Cardiac septum (tissue), 1 donor: Measurements from ENCODE around the gene IL20RB. TPM values are rescaled to one million over a fixed set of nuclear protein-coding genes. Genes with fewer than 3 reads are reported as not detected.
"Not testable (repeated sequence)": the region's sequence is repeated elsewhere in the genome, so short reads cannot be mapped to it uniquely, and the experiment has no call there.

Source experiments
- DNase-seq: peaks from one replicate; pipeline ENCODE4 v3.0.0-alpha.2; 2020; ENCODE audit warnings: low spot score
- intact Hi-C: fragments of 100-400 bp; cut with DNase I; formaldehyde crosslinking; loops from one replicate; pipeline ENCODE4 v1.14.0; 2022
- total RNA-seq: library from RNA; stranded (reverse); fragmentation: NEBNext Ultra II Directional; extraction: Animal tissue kit (Norgen Biotek cat#: 25700); gene quantifications from one replicate; pipeline ENCODE4 v1.2.1, GENCODE V29; 2021
- donor health status: DM: no; HTN: no; CAD: no.

IL20RB gene
- total RNA-seq, 1 donor from 2014 or later, result 0.70 TPM

GRCh38 chr3:137013951-137014688 lies 56.3 kb downstream of the IL20RB start:
- intact Hi-C loops, result loop anchor here (1.0 to 5.0 kb wide), 6 partner anchors 62 to 942 kb away; partner anchors contain the start of genes PCCB, SLC35G2 and STAG1
- peak; percentile 94 for DNase-seq

- DNase-seq, intact Hi-C loops: not testable (repeated sequence)
These were observed 59.5 kb downstream of the IL20RB start for GRCh38 chr3:137017316-137017715.

GRCh38 chr3:137020315-137020714 lies 62.5 kb downstream of the IL20RB start:
- intact Hi-C loops, result no loop called here
- no peak for DNase-seq

GRCh38 chr3:137020888-137021287 lies 63.1 kb downstream of the IL20RB start:
- intact Hi-C loops, result no loop called here

GRCh38 chr3:137024348-137024747 lies 66.6 kb downstream of the IL20RB start:
- no peak for DNase-seq
- intact Hi-C loops, result no loop called here

More at GRCh38 chr3:137020888-137021287, 63.1 kb downstream of the IL20RB start:
- DNase-seq, result no peak

- intact Hi-C loops, result no loop called here
- DNase-seq, result no peak
These were observed 68.9 kb downstream of the IL20RB start for GRCh38 chr3:137026701-137027100.

GRCh38 chr3:137032465-137033120 lies 74.8 kb downstream of the IL20RB start:
- intact Hi-C loops, result loop anchor here (10.0 kb wide), 2 partner anchors 912 to 942 kb away; no protein-coding TSS in a partner anchor

GRCh38 chr3:137035631-137036030 lies 77.8 kb downstream of the IL20RB start:
- intact Hi-C loops, result loop anchor here (10.0 kb wide), 2 partner anchors 909 to 939 kb away; no protein-coding TSS in a partner anchor
- no peak for DNase-seq

More at GRCh38 chr3:137032465-137033120, 74.8 kb downstream of the IL20RB start:
- DNase-seq, result peak; percentile 90

GRCh38 chr3:137039570-137039969 lies 81.8 kb downstream of the IL20RB start:
- intact Hi-C loops, result loop anchor here (10.0 kb wide), 2 partner anchors 905 to 935 kb away; no protein-coding TSS in a partner anchor
- DNase-seq, result no peak

GRCh38 chr3:137041251-137041650 lies 83.5 kb downstream of the IL20RB start:
- intact Hi-C loops, result no loop called here
- no peak for DNase-seq

GRCh38 chr3:137041686-137042085 lies 83.9 kb downstream of the IL20RB start:
- intact Hi-C loops, result no loop called here
- DNase-seq, result no peak

- DNase-seq, result no peak
- intact Hi-C loops, result no loop called here
These were observed 89.0 kb downstream of the IL20RB start for GRCh38 chr3:137046747-137047146.

GRCh38 chr3:137047240-137047639 lies 89.5 kb downstream of the IL20RB start:
- DNase-seq, result no peak
- intact Hi-C loops, result no loop called here

- DNase-seq, result no peak
- intact Hi-C loops, result no loop called here
These were observed 92.5 kb downstream of the IL20RB start for GRCh38 chr3:137050281-137050680.

- DNase-seq, result no peak
- intact Hi-C loops, result no loop called here
These were observed 94.5 kb downstream of the IL20RB start for GRCh38 chr3:137052298-137052697.

Other genes starting within 250 kb of the IL20RB start
- 24.0 TPM for gene STAG1, start 205.6 kb upstream of the IL20RB start, total RNA-seq
- 4.7 TPM for gene SLC35G2, start 138.9 kb upstream of the IL20RB start, total RNA-seq
- 22.1 TPM for gene NCK1, start 95.8 kb upstream of the IL20RB start, total RNA-seq